HAP-1 (cell line): ENCODE results near the gene NEK4.
"Not testable (repeated sequence)": the region's sequence is repeated elsewhere in the genome, so short reads cannot be mapped to it uniquely, and the experiment has no call there.

Experiments used
- DNase-seq, 2 experiments: peaks; one replicate each; pipeline ENCODE4 v3.0.0-alpha.2; 2016 to 2020; ENCODE audit warnings: low spot score in 2 of 2
- H3K27me3 ChIP-seq: fragments of 250-450 bp; sonication (Bioruptor Pico); 2 replicates; pipeline ENCODE4 v1.5.1; 2020; ENCODE audit warnings: low read depth, mild to moderate bottlenecking, moderate library complexity
- H3K36me3 ChIP-seq: fragments of 250-450 bp; sonication (Bioruptor Pico); replicated peaks from 2 replicates; pipeline ENCODE4 v1.5.1; 2020; ENCODE audit warnings: mild to moderate bottlenecking
- H3K4me1 ChIP-seq: fragments of 250-450 bp; sonication (Bioruptor Pico); 2 replicates; pipeline ENCODE4 v1.5.1; 2020; ENCODE audit warnings: mild to moderate bottlenecking
- H3K4me3 ChIP-seq: fragments of 250-450 bp; sonication (Bioruptor Pico); 2 replicates; pipeline ENCODE4 v1.5.1; 2020; ENCODE audit warnings: mild to moderate bottlenecking, moderate library complexity
- H3K9me3 ChIP-seq: fragments of 250-450 bp; sonication (Bioruptor Pico); 2 replicates; pipeline ENCODE4 v1.5.1; 2020; ENCODE audit warnings: mild to moderate bottlenecking, moderate library complexity
- in situ Hi-C: fragments of 300-500 bp; cut with MboI; formaldehyde crosslinking; loops from 3 replicates; pipeline ENCODE4 v1.14.3; 2020; ENCODE audit warnings: low sequenced_read_pairs, inconsistent platforms, mixed read lengths

The NEK4 gene

DNA sequence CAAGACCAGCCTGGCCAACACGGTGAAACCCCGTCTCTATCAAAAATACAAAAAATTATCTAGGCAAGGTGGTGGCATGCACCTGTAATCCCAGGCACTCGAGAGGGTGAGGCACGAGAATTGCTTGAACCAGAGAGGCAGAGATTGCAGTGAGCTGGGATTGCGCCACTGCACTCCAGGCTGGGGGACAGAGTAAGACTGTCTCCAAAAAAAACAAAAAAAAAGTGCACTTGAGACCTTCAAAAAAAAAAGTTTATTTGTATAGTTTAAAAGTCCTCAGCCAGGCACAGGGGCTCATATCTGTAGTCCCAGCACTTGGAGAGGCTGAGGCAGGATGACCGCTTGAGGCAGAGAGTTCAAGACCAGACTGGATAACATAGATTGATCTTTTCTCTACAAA is 87.1 kb downstream of the NEK4 start:
- H3K36me3 ChIP-seq, result peaks cover 37% of the 10 kb centered on the region
- peaks cover 17% of the 10 kb centered on the region for H3K4me1 ChIP-seq
- H3K27me3 ChIP-seq, result no peaks in the 10 kb centered on the region
- no peak for DNase-seq
- no peaks in the 10 kb centered on the region for H3K9me3 ChIP-seq
- H3K4me3 ChIP-seq, result no peak overlapping the region
- in situ Hi-C loops, result loop anchor here (10.0 to 25.0 kb wide), 2 partner anchors 149 to 421 kb away; partner anchors contain the start of genes NT5DC2 and UQCC5

DNA sequence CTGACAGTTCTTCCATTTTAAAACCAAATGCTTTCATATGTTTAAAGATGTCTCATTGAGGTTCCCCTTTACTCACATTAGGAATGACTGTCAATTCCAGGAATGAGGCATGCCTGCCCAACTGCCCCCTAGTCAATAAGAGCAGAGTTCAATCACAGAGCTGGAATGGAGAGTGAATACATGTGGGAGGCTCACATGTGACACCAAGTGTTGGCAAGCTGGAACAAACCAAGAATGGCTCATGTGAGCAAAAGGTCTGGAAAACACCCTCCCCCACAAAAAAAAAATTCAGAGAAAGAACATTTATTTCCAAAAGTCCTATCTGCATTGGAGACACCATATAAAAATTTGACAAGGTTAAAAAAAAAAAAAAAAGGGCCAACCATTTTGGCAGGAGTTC is 88.7 kb downstream of the NEK4 start:
- no peak overlapping the region for H3K4me3 ChIP-seq
- H3K36me3 ChIP-seq, result peaks cover 34% of the 10 kb centered on the region
- in situ Hi-C loops, result loop anchor here (10.0 to 25.0 kb wide), 2 partner anchors 147 to 420 kb away; partner anchors contain the start of genes NT5DC2 and UQCC5

DNA sequence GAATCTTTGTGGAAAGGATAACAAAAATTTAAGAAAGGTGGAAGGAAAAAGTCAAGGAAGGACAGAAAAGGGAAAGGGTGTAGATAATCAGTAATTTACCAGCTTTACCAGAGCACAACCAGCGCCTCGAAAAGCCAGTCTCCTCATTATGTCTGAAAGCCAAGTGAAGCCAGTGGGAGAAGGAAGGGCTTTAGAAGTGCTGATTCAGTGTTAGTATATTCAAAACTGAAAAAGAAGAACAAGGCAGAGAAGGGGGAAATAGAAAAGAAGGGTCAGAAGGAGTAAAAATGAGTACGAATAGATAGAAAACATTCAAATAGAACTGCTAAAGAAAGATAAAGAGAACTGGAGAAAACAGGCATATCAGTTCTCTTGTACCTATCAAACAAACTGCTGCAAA is 89.1 kb downstream of the NEK4 start:
- in situ Hi-C loops, result loop anchor here (10.0 to 25.0 kb wide), 2 partner anchors 147 to 419 kb away; partner anchors contain the start of genes NT5DC2 and UQCC5
- no peak overlapping the region for H3K4me3 ChIP-seq
- H3K9me3 ChIP-seq, result no peaks in the 10 kb centered on the region
- DNase-seq, result no peak
- H3K27me3 ChIP-seq, result no peaks in the 10 kb centered on the region
- H3K4me1 ChIP-seq, result peaks cover 9% of the 10 kb centered on the region
- peaks cover 34% of the 10 kb centered on the region for H3K36me3 ChIP-seq

More for the DNA sequence above, 88.7 kb downstream of the NEK4 start:
- DNase-seq, result peak; percentile 36 to 50
- Histone ChIP-seq H3K27me3 (no peaks in the 10 kb centered on the region), H3K9me3 (no peaks in the 10 kb centered on the region), H3K4me1 (peaks cover 9% of the 10 kb centered on the region)

DNA sequence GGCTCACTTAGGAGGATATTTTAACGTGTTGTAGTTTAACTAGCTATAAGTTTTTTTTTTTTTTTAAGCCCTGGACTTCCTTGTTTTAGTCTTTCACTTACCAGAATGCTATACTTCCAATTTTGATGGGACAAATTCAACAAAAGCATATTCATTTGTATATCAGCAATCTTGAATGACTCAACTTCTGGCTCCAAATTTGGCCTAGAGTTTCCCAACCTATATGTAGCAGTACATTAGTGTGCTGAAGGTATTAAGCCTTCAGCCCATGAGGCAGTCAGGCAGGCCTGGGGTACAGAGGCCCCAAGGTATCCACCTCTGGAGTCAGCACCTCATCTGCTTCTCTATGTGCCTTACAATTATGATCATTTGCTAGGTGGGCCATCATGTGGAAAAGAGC is 90.9 kb downstream of the NEK4 start:
- DNase-seq, result no peak
- no peaks in the 10 kb centered on the region for H3K9me3 ChIP-seq
- H3K4me1 ChIP-seq, result peaks cover 9% of the 10 kb centered on the region
- no peak overlapping the region for H3K4me3 ChIP-seq
- H3K36me3 ChIP-seq, result peaks cover 37% of the 10 kb centered on the region
- no peaks in the 10 kb centered on the region for H3K27me3 ChIP-seq
- in situ Hi-C loops, result loop anchor here (10.0 to 25.0 kb wide), 2 partner anchors 145 to 418 kb away; partner anchors contain the start of genes NT5DC2 and UQCC5

DNA sequence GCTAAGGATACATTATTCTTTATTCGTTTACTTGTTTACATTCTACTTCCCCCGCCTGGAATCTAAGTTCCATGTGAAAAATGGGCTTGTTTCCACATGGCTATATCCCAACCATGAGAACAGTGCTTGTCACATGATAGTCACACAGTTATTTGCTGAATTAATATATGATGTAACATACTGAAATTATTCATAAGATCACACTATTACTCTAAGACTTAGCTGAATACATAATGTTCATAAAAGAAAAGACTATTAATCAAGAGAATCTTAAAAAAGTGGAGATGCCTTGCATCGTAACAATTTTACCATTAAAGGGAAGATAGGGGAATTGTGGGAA is 91.6 kb downstream of the NEK4 start:
- Histone ChIP-seq H3K36me3 (peaks cover 37% of the 10 kb centered on the region), H3K4me3 (no peak overlapping the region), H3K27me3 (no peaks in the 10 kb centered on the region), H3K9me3 (no peaks in the 10 kb centered on the region), H3K4me1 (peaks cover 3% of the 10 kb centered on the region; the same call in 1 of the 2 replicates)
- in situ Hi-C loops, result loop anchor here (25.0 kb wide), 1 partner anchor 417 kb away; no protein-coding TSS in a partner anchor
- DNase-seq, result no peak

DNA sequence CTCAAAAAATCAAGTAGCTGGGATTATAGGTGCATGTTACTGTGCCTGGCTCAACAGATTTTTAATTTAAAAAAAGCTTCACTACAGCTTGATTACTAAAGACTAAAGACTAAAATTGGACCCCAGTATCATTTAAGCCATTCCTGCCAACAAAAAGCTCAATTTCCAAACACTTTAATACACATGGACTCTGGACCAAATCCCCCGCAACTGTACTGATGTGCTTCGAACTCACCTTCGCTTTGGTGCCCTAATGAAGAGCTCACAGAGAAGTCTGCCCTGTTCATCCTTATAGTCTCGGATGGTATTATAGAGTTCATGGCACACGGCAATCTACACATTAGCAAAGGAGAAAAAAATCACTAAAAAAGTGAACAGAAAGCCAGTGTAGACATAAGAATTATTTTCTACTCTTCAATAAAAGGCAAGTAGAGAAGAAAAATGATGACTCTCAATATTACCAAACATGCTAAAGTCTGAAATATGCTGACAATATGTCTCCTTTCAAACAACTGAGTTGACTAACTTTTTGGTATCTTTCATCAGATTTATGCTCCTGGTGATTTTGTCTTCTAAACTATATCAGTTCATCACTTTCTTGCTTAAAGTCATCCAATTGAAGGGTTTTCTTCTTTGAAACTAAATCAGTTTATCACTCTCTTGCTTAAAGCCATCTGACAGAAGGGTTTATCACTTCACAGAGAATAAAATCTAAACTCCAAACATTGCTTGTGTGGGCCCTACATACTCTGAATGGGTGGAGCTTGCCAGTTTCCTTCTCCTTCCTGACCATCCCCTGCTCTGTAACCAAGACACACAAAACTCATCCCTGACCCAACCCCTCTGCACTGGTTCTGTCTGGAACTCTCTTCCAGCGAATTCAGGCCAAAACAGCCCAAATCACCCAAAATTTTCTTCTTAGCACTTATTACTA is 92.2 kb downstream of the NEK4 start:
- peaks cover 37% of the 10 kb centered on the region for H3K36me3 ChIP-seq

DNA sequence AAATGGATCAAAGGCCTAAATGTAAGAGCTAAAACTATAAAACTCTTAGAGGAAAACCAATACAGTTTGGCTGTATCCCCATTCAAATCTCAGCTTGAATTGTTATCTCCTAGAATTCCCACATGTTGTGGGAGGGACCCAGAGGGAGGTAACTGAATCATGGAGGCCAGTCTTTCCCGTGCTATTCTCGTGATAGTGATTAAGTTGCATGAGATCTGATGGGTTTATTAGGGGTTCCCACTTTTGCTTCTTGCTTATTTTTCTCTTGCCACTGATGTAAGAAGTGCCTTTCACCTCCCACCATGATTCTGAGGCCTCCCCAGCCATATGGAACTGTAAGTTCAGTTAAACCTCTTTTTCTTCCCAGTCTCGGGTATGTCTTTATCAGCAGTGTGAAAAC is 94.5 kb downstream of the NEK4 start:
- H3K4me1 ChIP-seq, result not testable (repeated sequence)

More for the DNA sequence above, 92.2 kb downstream of the NEK4 start:
- no peaks in the 10 kb centered on the region for H3K9me3 ChIP-seq
- no peak for DNase-seq
- in situ Hi-C loops, result loop anchor here (25.0 kb wide), 1 partner anchor 416 kb away; no protein-coding TSS in a partner anchor
- no peak overlapping the region for H3K4me3 ChIP-seq
- no peaks in the 10 kb centered on the region for H3K27me3 ChIP-seq
- H3K4me1 ChIP-seq, result 0 out of 2 replicates have a peak, but pooled peaks cover 2% of the 10 kb centered on the region

DNA sequence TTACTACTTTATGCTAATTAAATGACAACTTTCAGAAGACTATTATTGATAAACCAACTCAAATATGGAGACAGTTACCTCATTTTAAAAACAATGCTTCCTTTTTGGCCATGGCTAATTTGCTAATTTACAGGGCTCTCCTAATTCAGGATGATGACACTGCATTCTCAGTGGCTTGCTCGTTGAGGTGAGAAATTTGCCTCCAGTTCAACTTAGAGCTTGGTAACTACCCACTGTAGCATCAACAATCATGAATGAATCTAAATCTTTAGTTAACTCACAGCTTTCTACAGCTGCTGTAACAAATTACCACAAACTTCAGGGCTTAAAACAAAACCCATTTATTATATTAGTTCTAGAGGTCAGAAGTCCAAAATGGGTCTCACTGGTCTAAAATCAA is 99.1 kb downstream of the NEK4 start:
- no peak for DNase-seq
- Histone ChIP-seq H3K9me3 (no peaks in the 10 kb centered on the region), H3K4me1 (peaks cover 42% of the 10 kb centered on the region), H3K27me3 (no peaks in the 10 kb centered on the region), H3K4me3 (no peak overlapping the region), H3K36me3 (peaks cover 11% of the 10 kb centered on the region)
- in situ Hi-C loops, result no loop called here

More for the DNA sequence above, 94.5 kb downstream of the NEK4 start:
- not testable (repeated sequence) for DNase-seq, H3K27me3 ChIP-seq, H3K4me3 ChIP-seq, H3K9me3 ChIP-seq
- H3K36me3 ChIP-seq, result peaks cover 37% of the 10 kb centered on the region
- in situ Hi-C loops, result loop anchor here (25.0 kb wide), 1 partner anchor 414 kb away; no protein-coding TSS in a partner anchor

DNA sequence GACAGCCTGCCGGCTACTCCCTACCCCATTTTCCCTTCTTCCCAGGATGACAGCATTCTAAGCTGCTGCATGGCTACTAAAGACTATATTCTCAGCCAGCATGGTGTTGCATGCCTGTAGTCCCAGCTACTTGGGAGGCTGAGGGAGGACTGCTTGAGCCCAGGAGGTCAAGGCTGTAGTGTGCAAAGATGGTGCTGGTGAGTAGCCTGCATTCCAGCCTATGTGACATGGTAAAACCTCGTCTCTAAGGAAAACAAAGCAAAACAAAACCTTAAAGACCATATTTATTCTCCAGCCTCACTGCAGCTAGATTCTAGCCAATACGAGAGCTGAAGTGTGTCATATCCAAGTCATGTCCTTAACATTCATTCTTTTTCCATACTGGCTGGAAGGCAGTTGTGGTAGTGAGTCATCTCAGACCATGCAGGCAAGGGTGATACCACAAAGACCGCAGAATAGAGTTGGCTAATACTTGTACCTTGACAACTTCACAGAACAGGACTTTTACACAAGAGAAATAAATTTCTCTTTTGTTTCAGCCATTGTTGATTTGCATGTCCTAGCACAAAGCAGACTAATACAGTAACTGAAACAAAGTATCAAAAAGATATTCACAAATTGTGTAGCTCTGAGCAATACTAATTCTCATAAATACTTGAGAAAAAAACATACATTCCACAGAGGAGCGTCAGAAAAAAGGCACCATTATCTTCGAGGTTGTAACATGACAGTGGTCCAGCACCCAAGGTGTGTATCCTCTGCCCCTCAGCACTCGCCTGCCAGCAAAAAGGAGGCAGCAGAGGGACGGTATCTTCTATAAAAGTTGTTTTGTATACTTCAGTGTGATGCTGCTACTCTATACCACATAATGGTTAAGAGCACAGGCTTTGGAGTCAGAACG is 99.9 kb downstream of the NEK4 start:
- Histone ChIP-seq H3K27me3 (no peaks in the 10 kb centered on the region), H3K4me1 (peaks cover 42% of the 10 kb centered on the region), H3K4me3 (no peak overlapping the region), H3K36me3 (peaks cover 6% of the 10 kb centered on the region), H3K9me3 (no peaks in the 10 kb centered on the region)
- DNase-seq, result peak; percentile 67 to 78
- in situ Hi-C loops, result no loop called here

DNA sequence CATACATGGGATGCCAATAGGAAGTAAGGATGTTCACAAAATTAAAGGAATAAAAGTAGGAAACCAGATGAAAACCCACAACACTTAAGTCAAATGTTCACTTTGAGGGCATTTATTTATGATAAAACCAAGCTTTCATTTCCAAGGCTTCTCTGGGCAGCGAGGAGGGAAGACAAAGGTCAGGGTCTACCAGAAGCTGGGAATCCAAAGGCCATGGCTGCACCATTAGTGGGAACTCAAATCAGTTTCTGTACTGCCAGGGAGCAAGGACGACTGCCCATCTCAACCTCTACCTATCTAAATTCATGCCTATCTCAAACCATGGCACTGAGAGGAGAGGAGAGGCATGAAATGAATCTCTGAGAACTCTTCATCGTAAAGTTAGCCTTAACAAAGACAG is 107.6 kb downstream of the NEK4 start:
- in situ Hi-C loops, result no loop called here
- DNase-seq, result no peak
- H3K9me3 ChIP-seq, result no peaks in the 10 kb centered on the region
- H3K4me1 ChIP-seq, result peaks cover 3% of the 10 kb centered on the region
- H3K36me3 ChIP-seq, result peaks cover 32% of the 10 kb centered on the region
- no peaks in the 10 kb centered on the region for H3K27me3 ChIP-seq
- H3K4me3 ChIP-seq, result no peak overlapping the region

DNA sequence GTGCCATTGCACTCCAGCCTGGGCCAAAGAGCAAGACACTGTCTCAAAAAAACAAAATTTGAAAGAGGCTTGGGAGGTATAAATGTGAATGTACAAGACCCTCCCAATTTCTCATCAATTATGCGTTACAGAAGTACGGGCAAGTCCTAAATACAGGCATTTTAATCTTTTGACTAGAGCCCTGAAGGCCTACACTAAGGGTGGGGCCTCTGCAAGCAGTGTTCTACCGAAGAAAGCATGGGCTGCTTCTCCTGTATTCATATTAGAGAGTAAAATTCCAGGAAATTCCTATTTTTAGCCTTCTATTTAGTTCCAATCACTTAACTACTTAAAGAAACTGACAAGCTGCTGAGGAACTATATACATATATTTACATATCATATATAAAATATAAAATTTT is 110.7 kb downstream of the NEK4 start:
- no peak for DNase-seq
- Histone ChIP-seq H3K4me3 (no peak overlapping the region), H3K27me3 (no peaks in the 10 kb centered on the region), H3K4me1 (no peaks in the 10 kb centered on the region), H3K36me3 (peaks cover 59% of the 10 kb centered on the region), H3K9me3 (no peaks in the 10 kb centered on the region)
- in situ Hi-C loops, result no loop called here
